ENCODE data around the gene DNAJC16.
"Not testable (repeated sequence)": the region's sequence is repeated elsewhere in the genome, so short reads cannot be mapped to it uniquely, and the experiment has no call there.

DNA sequence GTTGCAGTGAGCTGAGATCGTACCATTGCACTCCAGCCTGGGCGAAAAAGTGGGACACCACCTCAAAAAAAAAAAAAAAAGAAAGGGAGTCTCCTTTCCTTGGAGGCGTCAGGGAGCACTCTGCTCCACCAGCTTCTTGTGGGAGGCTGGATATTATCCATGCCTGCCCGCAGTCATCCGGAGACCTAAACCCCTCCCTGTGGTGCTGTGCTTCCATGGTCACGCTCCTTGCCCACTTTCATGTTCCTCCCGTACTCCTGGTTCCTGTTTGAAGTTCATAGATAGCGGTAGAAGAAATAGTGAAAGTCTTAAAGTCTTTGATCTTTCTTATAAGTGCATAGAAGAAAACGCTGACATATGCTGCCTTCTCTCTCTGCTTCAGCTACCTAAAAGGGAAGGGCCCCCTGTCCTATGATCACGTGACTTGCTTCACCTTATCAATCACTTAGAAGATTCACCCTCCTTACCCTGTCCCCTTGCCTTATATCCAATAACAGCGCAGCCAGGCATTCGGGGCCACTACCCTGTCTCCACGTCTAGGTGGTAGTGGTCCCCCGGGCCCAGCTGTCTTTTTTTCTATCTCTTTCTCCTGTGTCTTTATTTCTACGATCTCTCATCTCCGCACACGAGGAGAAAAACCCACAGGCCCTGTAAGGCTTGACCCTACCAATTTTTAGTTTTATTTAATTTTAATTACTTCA, 5.3 kb upstream of the DNAJC16 start:
- not testable (repeated sequence) for TF ChIP-seq EP300, POLR2A (IDR thresholded peaks at IDR 0.05)
- TF ChIP-seq, protein P1, sequence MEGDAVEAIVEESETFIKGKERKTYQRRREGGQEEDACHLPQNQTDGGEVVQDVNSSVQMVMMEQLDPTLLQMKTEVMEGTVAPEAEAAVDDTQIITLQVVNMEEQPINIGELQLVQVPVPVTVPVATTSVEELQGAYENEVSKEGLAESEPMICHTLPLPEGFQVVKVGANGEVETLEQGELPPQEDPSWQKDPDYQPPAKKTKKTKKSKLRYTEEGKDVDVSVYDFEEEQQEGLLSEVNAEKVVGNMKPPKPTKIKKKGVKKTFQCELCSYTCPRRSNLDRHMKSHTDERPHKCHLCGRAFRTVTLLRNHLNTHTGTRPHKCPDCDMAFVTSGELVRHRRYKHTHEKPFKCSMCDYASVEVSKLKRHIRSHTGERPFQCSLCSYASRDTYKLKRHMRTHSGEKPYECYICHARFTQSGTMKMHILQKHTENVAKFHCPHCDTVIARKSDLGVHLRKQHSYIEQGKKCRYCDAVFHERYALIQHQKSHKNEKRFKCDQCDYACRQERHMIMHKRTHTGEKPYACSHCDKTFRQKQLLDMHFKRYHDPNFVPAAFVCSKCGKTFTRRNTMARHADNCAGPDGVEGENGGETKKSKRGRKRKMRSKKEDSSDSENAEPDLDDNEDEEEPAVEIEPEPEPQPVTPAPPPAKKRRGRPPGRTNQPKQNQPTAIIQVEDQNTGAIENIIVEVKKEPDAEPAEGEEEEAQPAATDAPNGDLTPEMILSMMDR (IDR thresholded peaks at IDR 0.05), result not testable (repeated sequence)
